PC-9 (cell line): ENCODE measurements around the gene CASQ1. TPM values are rescaled to one million over a fixed set of nuclear protein-coding genes. Genes with fewer than 3 reads are reported as not detected.
A peak's percentile ranks its signal among the peaks of the same experiment; 100 is the strongest.

Experiments used
- BruUV-seq: library from RNA; stranded (reverse); fragments of 400-500 nt; replicated peaks from 2 replicates; lab custom pipeline; 2021; lab: Mats Ljungman, UMichigan
- CTCF ChIA-PET: fragments of 300-600 bp; sonication (Branson Sonifier 250); formaldehyde crosslinking; loops from one replicate; lab custom pipeline; 2022; ENCODE audit warnings: antibody characterized with exemption; lab: Charles Lee
- POLR2A ChIA-PET: fragments of 300-600 bp; sonication (Branson Sonifier 250); formaldehyde crosslinking; loops from one replicate; lab custom pipeline; 2022; ENCODE audit warnings: antibody characterized with exemption; ENCODE audit not compliant: unreplicated experiment; lab: Charles Lee
- DNase-seq, 2 experiments: peaks; one replicate each; pipeline versions ENCODE4 v3.0.0 to v3.0.0-alpha.2; 2015 to 2022; ENCODE audit warnings: mixed read lengths in 1 of 2
- H2AFZ ChIP-seq: fragments of 200-600 bp; sonication (generic); 2 replicates; pipeline ENCODE4 v1.8.1; 2017; ENCODE audit warnings: antibody characterized with exemption
- H3F3A ChIP-seq: fragments of 200-600 bp; sonication (generic); 2 replicates; pipeline ENCODE4 v1.8.1; 2017; ENCODE audit warnings: antibody characterized with exemption, mild to moderate bottlenecking, low read depth; ENCODE audit not compliant: insufficient read depth
- H3K27ac ChIP-seq: fragments of 200-600 bp; sonication (generic); 2 replicates; pipeline ENCODE4 v1.6.1; 2016; ENCODE audit warnings: mixed run types
- H3K27me3 ChIP-seq: fragments of 200-600 bp; sonication (generic); 2 replicates; pipeline ENCODE4 v1.6.1; 2016; ENCODE audit warnings: low read depth, mixed run types; ENCODE audit not compliant: insufficient read depth
- H3K36me3 ChIP-seq: fragments of 200-600 bp; sonication (generic); 2 replicates; pipeline ENCODE4 v1.6.1; 2016; ENCODE audit warnings: low read depth, mixed run types
- H3K4me1 ChIP-seq: fragments of 200-600 bp; sonication (generic); replicated peaks from 2 replicates; pipeline ENCODE4 v1.6.1; 2016; ENCODE audit warnings: mixed run types; ENCODE audit not compliant: insufficient read depth
- H3K4me2 ChIP-seq: fragments of 200-600 bp; sonication (generic); 2 replicates; pipeline ENCODE4 v1.6.1; 2017; ENCODE audit warnings: mixed run types
- H3K4me3 ChIP-seq: fragments of 200-600 bp; sonication (generic); 2 replicates; pipeline ENCODE4 v1.6.1; 2016; ENCODE audit warnings: mixed run types
- H3K79me2 ChIP-seq: fragments of 200-600 bp; sonication (generic); 2 replicates; pipeline ENCODE4 v1.6.1; 2017; ENCODE audit warnings: low read depth, mixed run types
- H3K9me2 ChIP-seq: fragments of 200-600 bp; sonication (generic); 2 replicates; pipeline ENCODE4 v1.8.1; 2017; ENCODE audit warnings: mild to moderate bottlenecking; ENCODE audit not compliant: insufficient read depth
- H3K9me3 ChIP-seq: fragments of 200-600 bp; sonication (generic); 2 replicates; pipeline ENCODE4 v1.8.1; 2016; ENCODE audit warnings: low read depth; ENCODE audit not compliant: insufficient read depth
- H4K20me1 ChIP-seq: fragments of 200-600 bp; sonication (generic); 2 replicates; pipeline ENCODE4 v1.8.1; 2017; ENCODE audit not compliant: insufficient read depth
- EZH2 ChIP-seq: fragments of 200-600 bp; sonication (generic); IDR thresholded peaks from 2 replicates; pipeline ENCODE4 v1.8.0; 2017; ENCODE audit warnings: antibody characterized with exemption, low read depth
- intact Hi-C: fragments of 100-400 bp; cut with micrococcal nuclease; formaldehyde crosslinking; loops from one replicate; pipeline ENCODE4 v1.10.0; 2022; ENCODE audit not compliant: unreplicated experiment
- total RNA-seq: library from RNA; stranded (reverse); gene quantifications from 2 replicates; pipeline ENCODE4 v1.2.3, GENCODE V29; 2021
- TF ChIP-seq, protein P1 (sequence below): fragments of 200-600 bp; sonication (generic); conservative IDR thresholded peaks from 2 replicates; pipeline ENCODE4 v1.6.1; 2017; ENCODE audit warnings: mixed run types, antibody characterized with exemption, mild to moderate bottlenecking, moderate library complexity

CASQ1 gene
- total RNA-seq, 1 experiment from 2014 or later, result not detected

DNA sequence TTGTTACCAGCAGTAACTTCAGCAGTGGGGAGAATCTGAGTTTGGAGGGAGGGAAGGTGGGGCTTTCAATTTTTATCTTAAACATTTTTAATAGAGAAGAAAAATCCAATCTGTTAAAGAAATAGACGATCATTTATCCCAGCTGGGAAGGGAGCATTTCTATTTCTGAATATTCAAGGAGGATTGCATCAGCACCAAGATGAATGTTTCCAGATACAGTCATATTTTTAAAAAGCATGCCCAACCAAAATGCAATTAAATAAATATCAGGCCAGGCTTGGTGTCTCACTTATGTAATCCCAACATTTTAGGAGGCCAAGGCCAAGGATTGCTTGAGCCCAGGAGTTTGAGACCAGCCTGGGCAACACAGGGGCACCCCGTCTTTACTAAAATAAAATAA is 40.7 kb upstream of the CASQ1 start:
- no peaks in the 10 kb centered on the region for H3K36me3 ChIP-seq
- no peaks in the 10 kb centered on the region for H3K27me3 ChIP-seq
- no peaks in the 10 kb centered on the region for H3K79me2 ChIP-seq
- no peak for TF ChIP-seq EZH2
- TF ChIP-seq, protein P1, sequence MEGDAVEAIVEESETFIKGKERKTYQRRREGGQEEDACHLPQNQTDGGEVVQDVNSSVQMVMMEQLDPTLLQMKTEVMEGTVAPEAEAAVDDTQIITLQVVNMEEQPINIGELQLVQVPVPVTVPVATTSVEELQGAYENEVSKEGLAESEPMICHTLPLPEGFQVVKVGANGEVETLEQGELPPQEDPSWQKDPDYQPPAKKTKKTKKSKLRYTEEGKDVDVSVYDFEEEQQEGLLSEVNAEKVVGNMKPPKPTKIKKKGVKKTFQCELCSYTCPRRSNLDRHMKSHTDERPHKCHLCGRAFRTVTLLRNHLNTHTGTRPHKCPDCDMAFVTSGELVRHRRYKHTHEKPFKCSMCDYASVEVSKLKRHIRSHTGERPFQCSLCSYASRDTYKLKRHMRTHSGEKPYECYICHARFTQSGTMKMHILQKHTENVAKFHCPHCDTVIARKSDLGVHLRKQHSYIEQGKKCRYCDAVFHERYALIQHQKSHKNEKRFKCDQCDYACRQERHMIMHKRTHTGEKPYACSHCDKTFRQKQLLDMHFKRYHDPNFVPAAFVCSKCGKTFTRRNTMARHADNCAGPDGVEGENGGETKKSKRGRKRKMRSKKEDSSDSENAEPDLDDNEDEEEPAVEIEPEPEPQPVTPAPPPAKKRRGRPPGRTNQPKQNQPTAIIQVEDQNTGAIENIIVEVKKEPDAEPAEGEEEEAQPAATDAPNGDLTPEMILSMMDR, result no peak
- intact Hi-C loops, result no loop called here
- no TSS peak for BruUV-seq
- peak overlapping the region; percentile 46 for H3K27ac ChIP-seq
- H3K9me3 ChIP-seq, result no peaks in the 10 kb centered on the region; the same call in 1 of the 2 replicates
- ChIA-PET POLR2A (interaction anchor here (0.6 kb wide), 1 partner anchor 51 kb away, joined by 23 read pairs; no protein-coding TSS in a partner anchor), CTCF (no interaction called here)
- H4K20me1 ChIP-seq, result no peaks in the 10 kb centered on the region
- no peak overlapping the region for H2AFZ ChIP-seq
- peaks cover 7% of the 10 kb centered on the region; the same call in 1 of the 2 replicates for H3K4me1 ChIP-seq
- H3F3A ChIP-seq, result no peaks in the 10 kb centered on the region; the same call in 1 of the 2 replicates
- H3K4me3 ChIP-seq, result no peak overlapping the region
- H3K9me2 ChIP-seq, result no peaks in the 10 kb centered on the region
- 0 out of 2 replicates have a peak overlapping the region, but pooled peaks have one; percentile 10 for H3K4me2 ChIP-seq
- no peak for DNase-seq

DNA sequence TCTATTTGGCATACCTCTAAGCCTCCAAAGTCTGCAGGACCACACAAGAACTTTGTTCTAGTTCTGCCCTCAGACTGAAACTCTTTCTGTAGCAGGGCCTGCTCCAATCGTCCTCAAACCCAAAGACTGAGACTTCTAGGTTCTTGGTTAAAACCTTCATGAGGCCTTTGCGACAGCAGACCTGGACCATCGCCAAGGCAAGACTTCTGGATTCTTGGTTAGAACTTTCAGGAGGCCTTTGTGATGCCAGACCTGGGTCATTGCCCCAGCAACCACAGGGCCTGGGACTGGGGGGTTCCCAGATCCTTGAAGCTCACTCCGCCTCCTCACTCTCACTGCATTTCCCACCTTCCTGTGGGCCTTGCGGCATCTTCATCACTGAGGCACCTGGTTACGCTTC is 39.1 kb upstream of the CASQ1 start, which contains the start of gene ATP1A4:
Gene ATP1A4, plus strand, starts transcription at position 301 of the 400 bp plus-strand sequence. CDS start 438 bp downstream, outside the sequence.
- no peaks in the 10 kb centered on the region; the same call in 1 of the 2 replicates for H3F3A ChIP-seq
- ChIA-PET CTCF (no interaction called here), POLR2A (no interaction called here)
- BruUV-seq, result no TSS peak
- H3K9me3 ChIP-seq, result no peaks in the 10 kb centered on the region; the same call in 1 of the 2 replicates
- H3K4me2 ChIP-seq, result no peak within 1 kb of the TSS
- no peak within 1 kb of the TSS for H3K27ac ChIP-seq
- TF ChIP-seq, protein P1, result no peak
- no peak for TF ChIP-seq EZH2
- H3K36me3 ChIP-seq, result no peaks in the 10 kb centered on the region
- no peaks in the 10 kb centered on the region for H3K27me3 ChIP-seq
- no peak within 1 kb of the TSS for H2AFZ ChIP-seq
- H3K4me3 ChIP-seq, result no peak within 1 kb of the TSS
- H3K79me2 ChIP-seq, result no peaks in the 10 kb centered on the region
- DNase-seq, result no peak
- no peaks in the 10 kb centered on the region for H3K9me2 ChIP-seq
- peaks cover 7% of the 10 kb centered on the region; the same call in 1 of the 2 replicates for H3K4me1 ChIP-seq
- no peaks in the 10 kb centered on the region for H4K20me1 ChIP-seq
- intact Hi-C loops, result no loop called here

DNA sequence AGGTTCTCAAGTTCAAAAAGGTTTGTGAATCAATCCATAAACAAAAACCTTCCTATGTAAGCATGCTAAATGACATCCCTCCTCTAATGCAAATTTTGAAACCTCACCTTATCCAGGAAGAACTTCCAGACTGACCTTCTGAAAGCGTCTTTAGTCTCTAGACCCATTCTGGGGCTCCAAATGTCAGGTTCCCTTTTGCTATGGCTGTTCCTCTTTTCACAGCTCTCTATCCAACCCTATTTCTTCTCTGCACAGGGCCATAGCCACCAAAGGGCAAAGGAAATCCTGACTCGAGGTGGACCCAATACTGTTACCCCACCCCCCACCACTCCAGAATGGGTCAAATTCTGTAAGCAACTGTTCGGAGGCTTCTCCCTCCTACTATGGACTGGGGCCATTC is 35.6 kb upstream of the CASQ1 start:
- H3K9me2 ChIP-seq, result no peaks in the 10 kb centered on the region
- CTCF ChIA-PET, result no interaction called here
- no peak overlapping the region for H3K27ac ChIP-seq
- no peaks in the 10 kb centered on the region for H3K36me3 ChIP-seq
- no peaks in the 10 kb centered on the region for H3K27me3 ChIP-seq
- no peak overlapping the region for H3K4me2 ChIP-seq
- no peaks in the 10 kb centered on the region; the same call in 1 of the 2 replicates for H3F3A ChIP-seq
- DNase-seq, result no peak
- H4K20me1 ChIP-seq, result no peaks in the 10 kb centered on the region
- POLR2A ChIA-PET, result no interaction called here
- no peak overlapping the region for H3K4me3 ChIP-seq
- H2AFZ ChIP-seq, result no peak overlapping the region
- TF ChIP-seq EZH2, result no peak
- TF ChIP-seq, protein P1, result no peak
- intact Hi-C loops, result no loop called here
- no peaks in the 10 kb centered on the region for H3K79me2 ChIP-seq
- BruUV-seq, result no TSS peak
- H3K9me3 ChIP-seq, result no peaks in the 10 kb centered on the region
- peaks cover 6% of the 10 kb centered on the region; the same call in 1 of the 2 replicates for H3K4me1 ChIP-seq
